Fibroblast of skin of right biceps (primary cell): Measurements from ENCODE around the gene BPIFB2.
"Not testable (repeated sequence)": the region's sequence is repeated elsewhere in the genome, so short reads cannot be mapped to it uniquely, and the experiment has no call there.

Source experiments
- DNase-seq: peaks from one replicate; pipeline ENCODE4 v3.0.0-alpha.2; 2013

BPIFB2 gene

GRCh38 chr20:33045129-33045721, 37.7 kb downstream of the BPIFB2 start:
- DNase-seq: not testable (repeated sequence)

DNA sequence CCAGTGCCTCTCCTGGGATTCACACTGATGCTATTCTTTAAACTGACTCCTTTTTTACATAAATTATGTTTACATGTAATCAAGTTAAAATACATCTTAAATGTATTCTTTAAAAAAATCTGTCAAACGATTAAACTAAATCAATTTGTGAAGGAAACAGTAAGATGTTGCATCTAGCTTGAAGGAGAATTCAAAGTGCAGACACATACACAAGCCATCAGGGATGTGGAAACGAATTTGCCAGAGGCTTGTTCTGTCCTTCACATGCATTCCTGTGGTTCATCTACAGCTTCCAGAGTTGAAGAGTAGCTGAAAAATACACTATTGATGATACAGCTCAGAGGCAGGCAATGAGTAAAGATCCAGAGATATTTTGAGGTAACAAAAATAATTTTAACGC, 38.9 kb downstream of the BPIFB2 start:
- DNase-seq: no peak

DNA sequence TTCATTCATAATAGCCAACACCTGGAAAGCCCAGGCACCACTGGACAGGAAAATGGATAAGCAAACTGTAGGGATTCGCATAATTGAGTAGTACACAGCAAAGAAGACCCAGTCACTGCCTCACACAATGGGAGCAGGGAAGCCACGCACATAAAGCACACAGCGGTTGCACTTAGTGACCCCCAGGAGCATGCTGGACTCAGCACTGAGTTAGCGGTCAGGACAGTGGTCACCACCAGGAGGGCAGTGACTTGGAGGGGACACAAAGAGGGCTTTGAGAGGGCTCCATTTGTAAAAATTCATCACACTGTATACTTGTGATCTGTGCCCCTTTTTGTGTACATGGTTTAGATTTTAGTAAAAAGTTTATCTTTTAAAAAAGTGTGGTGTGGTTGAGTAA, 43.8 kb downstream of the BPIFB2 start:
- DNase-seq: no peak

GRCh38 chr20:33053291-33054106, 46.0 kb downstream of the BPIFB2 start, which contains the start of gene BPIFB3:
TSS of gene BPIFB3 (plus strand) at chr20:33053903. CDS start at chr20:33055436, 1,533 bp downstream.
- no peak for DNase-seq

DNA sequence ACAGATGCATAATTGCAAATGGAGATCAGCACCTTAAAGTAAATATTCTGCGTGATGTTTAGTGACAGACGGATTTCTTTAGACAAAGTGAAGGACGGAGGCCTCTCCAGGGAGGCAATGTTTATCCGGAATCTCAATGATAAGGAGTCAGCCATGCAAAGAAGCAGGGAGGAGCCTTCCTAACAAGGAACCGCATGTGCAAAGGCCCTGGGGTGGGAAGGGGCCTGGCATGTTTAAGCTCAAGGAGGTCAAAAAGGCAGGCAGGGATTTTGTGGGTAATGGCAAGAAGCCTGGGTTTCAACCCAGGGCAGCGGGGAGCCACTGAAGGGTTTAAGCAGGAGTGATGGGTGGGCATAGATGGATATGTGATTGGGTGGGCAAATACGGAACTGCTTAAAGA, 46.9 kb downstream of the BPIFB2 start:
- no peak for DNase-seq

- DNase-seq: no peak
Observed at GRCh38 chr20:33054791-33055190, 47.3 kb downstream of the BPIFB2 start.

- DNase-seq: no peak
Observed at GRCh38 chr20:33059136-33059535, 51.6 kb downstream of the BPIFB2 start.

- no peak for DNase-seq
Observed at GRCh38 chr20:33059741-33060390, 52.4 kb downstream of the BPIFB2 start.

DNA sequence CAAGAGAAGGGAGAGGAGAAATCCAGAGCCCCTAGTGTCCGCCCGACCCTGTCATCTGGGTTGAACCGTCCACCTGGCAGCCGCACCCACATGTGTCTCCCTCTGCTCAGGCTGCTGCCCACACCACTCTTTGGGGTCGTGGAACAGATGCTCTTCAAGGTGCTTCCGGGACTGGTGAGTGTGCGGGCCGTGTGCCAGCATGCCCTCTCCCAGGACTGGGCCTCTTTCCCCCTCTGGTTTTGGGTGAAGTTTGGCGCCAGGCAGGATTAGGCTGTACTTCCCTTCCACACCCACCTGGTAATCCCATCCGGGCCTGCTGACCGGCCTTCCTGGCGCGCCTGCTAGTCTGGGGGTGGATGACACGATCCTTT, 54.1 kb downstream of the BPIFB2 start:
- no peak for DNase-seq

DNA sequence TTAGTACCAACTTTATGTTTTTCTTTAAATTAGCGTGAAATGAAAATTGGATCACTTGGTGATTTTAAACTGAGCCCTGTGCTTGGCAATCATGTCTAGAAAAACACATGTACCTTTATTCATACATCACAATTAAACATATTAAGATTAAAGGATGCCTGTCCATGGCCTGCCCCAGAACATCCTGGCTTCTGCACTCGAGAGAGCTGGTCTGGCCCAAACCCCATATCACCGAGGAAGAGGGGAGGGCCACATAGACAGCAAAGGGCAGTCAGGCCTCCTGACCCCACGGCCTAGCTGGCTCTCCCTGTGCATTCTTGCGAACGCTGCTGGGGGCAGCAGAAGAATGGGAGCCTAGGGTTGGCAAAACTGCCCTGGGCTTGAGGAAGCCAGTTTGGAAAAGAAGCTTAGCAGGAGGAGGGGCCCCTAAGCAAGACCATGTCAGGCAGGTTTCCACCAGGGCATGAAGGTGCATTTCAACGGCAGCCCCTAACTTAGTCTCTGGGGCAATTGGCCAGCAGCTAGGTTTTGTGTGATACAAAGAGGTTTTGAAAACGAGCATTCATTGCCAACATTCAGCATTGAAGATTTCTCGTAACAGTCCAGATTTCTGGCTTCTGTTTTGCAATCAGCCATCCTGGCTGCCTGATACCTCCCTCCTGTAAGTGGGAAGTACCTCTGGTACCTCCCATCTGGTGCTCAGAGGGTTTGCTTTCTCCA, 54.8 kb downstream of the BPIFB2 start:
- no peak for DNase-seq

- DNase-seq: no peak
Observed at GRCh38 chr20:33062825-33063149, 55.3 kb downstream of the BPIFB2 start.

DNA sequence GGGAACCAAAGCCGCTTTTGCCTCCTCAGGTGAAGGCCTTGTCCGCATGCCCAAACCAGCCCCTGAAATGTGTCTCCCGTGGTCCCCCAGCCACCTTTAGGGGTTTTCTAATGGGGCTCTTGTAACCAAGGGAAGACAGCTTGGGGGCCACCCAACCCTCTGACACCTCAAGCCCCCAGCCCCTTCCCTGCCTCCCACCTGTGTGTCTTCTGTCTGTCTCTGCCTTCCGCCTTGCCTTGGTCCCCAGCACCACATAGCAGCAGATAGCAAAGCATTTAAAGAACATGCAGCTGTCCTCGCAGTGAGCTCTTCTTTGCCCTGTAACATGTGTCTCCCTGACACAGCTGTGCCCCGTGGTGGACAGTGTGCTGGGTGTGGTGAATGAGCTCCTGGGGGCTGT, 55.8 kb downstream of the BPIFB2 start:
- DNase-seq: no peak

GRCh38 chr20:33064572-33065287, 57.2 kb downstream of the BPIFB2 start:
- no peak for DNase-seq

DNA sequence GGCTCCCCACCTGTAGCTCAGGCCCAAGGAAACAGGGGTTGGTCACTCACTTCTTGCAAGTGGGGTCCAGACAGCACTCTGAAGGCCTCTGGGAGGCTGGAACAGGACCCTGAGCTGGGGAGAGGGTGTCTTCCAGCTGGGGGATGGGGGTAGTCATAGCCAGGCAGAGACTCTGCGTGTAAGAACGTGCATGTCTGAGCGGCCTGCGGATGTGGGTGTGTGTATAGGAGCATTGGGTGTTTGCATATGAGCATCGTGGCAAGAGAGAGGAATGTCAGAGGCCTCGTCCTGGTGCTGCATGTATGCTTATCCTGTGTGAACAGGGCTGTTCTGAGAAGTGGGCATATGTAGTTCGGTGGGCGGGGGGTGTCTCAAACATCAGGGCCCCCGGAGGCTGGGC, 58.3 kb downstream of the BPIFB2 start:
- no peak for DNase-seq

- DNase-seq: no peak
Observed at GRCh38 chr20:33067806-33068205, 60.3 kb downstream of the BPIFB2 start.

- DNase-seq: no peak
Observed at GRCh38 chr20:33068251-33068939, 60.9 kb downstream of the BPIFB2 start.

- DNase-seq: no peak
Observed at GRCh38 chr20:33069673-33070072, 62.2 kb downstream of the BPIFB2 start.

DNA sequence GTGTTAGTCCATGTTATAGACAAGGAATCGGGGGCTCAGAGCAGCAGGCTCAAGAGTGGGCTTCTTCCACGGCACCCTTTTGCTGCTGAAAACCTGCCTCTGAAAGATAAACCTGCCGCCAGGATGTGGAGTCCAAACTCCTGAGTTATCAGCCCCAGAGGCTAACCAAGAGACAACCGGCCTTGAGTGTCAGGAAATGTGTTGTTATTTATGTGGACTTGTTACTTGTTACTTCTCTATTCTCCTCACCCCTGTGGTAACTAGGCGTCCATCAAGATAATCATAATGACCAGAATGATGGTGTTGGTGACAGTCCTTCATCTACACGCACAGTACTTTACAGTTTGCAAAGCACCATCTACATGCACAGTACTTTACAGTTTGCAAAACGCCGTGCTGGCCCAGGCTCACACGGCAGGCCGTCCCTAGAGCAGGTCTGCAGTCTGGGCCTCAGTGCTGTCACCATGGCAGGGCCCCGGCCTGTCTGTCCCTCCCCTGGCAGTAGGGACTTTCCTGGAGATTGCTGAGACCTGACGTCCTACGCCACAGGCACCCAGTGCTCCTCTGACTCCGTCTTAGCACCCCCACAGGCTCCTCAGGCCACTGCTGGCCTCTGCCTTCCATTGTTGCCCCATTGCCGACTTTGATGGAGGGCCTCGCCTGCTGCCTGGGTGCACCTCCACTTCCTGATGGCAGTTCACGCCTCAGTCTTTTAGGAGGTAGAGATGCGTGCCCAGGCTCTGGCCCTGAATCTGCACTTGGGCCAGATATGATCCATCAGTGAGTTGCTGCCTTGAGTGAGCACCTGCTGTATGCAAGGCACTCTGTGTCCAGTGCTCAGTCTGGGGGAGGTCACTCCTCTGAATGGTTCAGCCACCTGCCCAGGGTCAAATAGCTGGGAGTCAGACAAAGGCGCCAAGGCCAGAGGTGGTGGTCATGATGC, 62.9 kb downstream of the BPIFB2 start:
- no peak for DNase-seq

- DNase-seq: no peak
Observed at GRCh38 chr20:33071198-33071597, 63.7 kb downstream of the BPIFB2 start.

DNA sequence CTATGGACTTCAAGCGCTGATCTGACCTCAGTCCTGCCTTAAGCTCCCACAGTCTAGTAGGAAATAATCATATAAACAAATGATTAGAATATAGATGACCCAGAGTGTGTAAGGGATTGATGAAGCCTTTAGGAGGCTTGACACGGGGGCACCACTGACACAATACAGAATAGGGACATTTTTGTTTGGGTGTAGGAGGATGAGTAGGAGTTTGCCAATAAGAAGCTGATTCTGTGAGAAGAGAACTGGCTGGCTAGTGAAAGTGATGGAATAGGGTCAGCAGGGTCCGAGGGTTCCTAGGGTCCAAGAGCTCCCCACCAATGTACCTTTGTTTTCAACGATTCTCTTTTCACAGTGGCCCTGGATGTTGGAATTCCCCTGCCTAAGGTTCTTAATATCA, 64.9 kb downstream of the BPIFB2 start:
- no peak for DNase-seq

DNA sequence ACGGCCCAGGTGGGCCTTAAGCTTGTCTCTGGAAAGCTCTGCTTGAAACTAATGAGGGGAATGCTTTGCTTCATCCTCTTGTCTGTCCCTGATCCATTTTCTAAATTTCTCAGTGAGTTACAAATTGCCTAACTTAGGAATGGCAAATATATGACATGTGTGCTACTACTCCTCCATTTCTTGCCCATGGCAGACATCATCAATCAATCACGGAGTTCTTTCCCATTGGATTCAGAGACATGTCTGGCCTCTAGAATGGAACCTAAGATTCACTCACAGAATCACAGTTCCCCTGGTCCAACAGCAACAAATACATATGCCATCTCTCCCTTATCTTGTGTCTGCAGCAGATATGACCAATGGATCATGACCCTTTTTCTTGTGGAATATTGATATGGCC, 65.3 kb downstream of the BPIFB2 start:
- DNase-seq: no peak
